K562 (cell line): ENCODE results near the gene RIN3. TPM values are rescaled to one million over a fixed set of nuclear protein-coding genes. Genes with fewer than 3 reads are reported as not detected.

Experiments used
- ATAC-seq: fragments of 200-7000 bp; cut with Tn5 transposase; 3 replicates; pipeline ENCODE4 v1.9.1; 2020; ENCODE audit warnings: moderate library complexity
- BruUV-seq: library from RNA; stranded (reverse); fragments of 400-500 nt; replicated peaks from 2 replicates; lab custom pipeline; 2021; lab: Mats Ljungman, UMichigan
- CTCF ChIA-PET: fragments of 300-600 bp; formaldehyde crosslinking; extraction: SDS; loops from one replicate; lab custom pipeline; 2021; ENCODE audit warnings: low intra/inter-chr PET ratio; lab: Yijun Ruan, JAX
- POLR2A ChIA-PET: fragments of 300-600, 350-650 bp; sonication (Branson Sonifier 250); formaldehyde crosslinking; extraction: SDS; loops from one replicate; lab custom pipeline; 2021; ENCODE audit warnings: antibody characterized with exemption, inconsistent platforms; lab: Yijun Ruan, JAX
- DNase-seq, 4 experiments: peaks; one replicate each; pipeline versions ENCODE4 v3.0.0 to v3.0.0-alpha.2; 2011 to 2018; ENCODE audit warnings: low spot score in 3 of 4, mixed read lengths in 3 of 4; ENCODE audit errors: extremely low read depth in 1 of 4
- FAIRE-seq: peaks from 2 replicates; lab custom pipeline; 2011; peaks lifted over from hg19 to GRCh38; lab: Jason Lieb, UNC
- H2AFZ ChIP-seq: 2 replicates; pipeline ENCODE4 v1.6.0; 2011; ENCODE audit warnings: low read depth, low read length, control low read depth, inconsistent platforms
- H3K27ac ChIP-seq: fragments of 200-600 bp; 3 replicates; pipeline ENCODE4 v1.8.0; 2011; ENCODE audit warnings: low read depth, mild to moderate bottlenecking, control low read depth, inconsistent platforms, low read length, moderate library complexity, mixed read lengths; ENCODE audit errors: extremely low read depth
- H3K27me3 ChIP-seq, 2 experiments: fragments of 300-600 bp in 1 of 2; 2 replicates in 1 of 2; 3 replicates in 1 of 2; pipeline versions ENCODE4 v1.6.0 to v1.8.0; 2011; ENCODE audit warnings: inconsistent platforms in 2 of 2, low read length in 2 of 2, mild to moderate bottlenecking in 1 of 2, mixed read lengths in 1 of 2, moderate library complexity in 1 of 2; ENCODE audit not compliant: control insufficient read depth in 2 of 2, insufficient read depth in 2 of 2
- H3K36me3 ChIP-seq: fragments of 300-600 bp; 3 replicates; pipeline ENCODE4 v1.8.0; 2011; ENCODE audit warnings: mild to moderate bottlenecking, low read length, inconsistent platforms; ENCODE audit not compliant: control insufficient read depth, insufficient read depth
- H3K4me1 ChIP-seq, 2 experiments: fragments of 200-600 bp in 1 of 2; replicated peaks in 1 of 2; 2 replicates in 1 of 2; 3 replicates in 1 of 2; pipeline versions ENCODE4 v1.5.1 to v1.8.0; 2011; ENCODE audit warnings: inconsistent platforms in 2 of 2, low read length in 2 of 2, mild to moderate bottlenecking in 1 of 2, mixed read lengths in 1 of 2, moderate library complexity in 1 of 2; ENCODE audit not compliant: control insufficient read depth in 2 of 2, insufficient read depth in 2 of 2
- H3K4me2 ChIP-seq: 2 replicates; pipeline ENCODE4 v1.6.1; 2011; ENCODE audit warnings: low read length, control low read depth, inconsistent platforms, mixed read lengths; ENCODE audit not compliant: insufficient read depth
- H3K4me3 ChIP-seq: fragments of 200-600 bp; sonication (generic), shearing (Covaris generic); 2 replicates; pipeline ENCODE4 v1.5.1; 2016; ENCODE audit warnings: control low read depth, inconsistent platforms
- H3K79me2 ChIP-seq: fragments of 200-600 bp; 3 replicates; pipeline ENCODE4 v1.8.0; 2011; ENCODE audit warnings: low read length, inconsistent platforms; ENCODE audit not compliant: control insufficient read depth, insufficient read depth
- H3K9ac ChIP-seq, 2 experiments: 2 replicates each; pipeline versions ENCODE4 v1.6.0 to v1.6.1; 2011; ENCODE audit warnings: low read depth in 2 of 2, low read length in 2 of 2, control low read depth in 1 of 2, inconsistent platforms in 1 of 2, mild to moderate bottlenecking in 1 of 2, mixed read lengths in 1 of 2; ENCODE audit not compliant: insufficient read depth in 1 of 2
- H3K9me1 ChIP-seq: one replicate; pipeline ENCODE4 v1.6.0; 2011; ENCODE audit warnings: inconsistent platforms, mild to moderate bottlenecking, low read length, moderate library complexity; ENCODE audit not compliant: control insufficient read depth, insufficient read depth
- H3K9me3 ChIP-seq: replicated peaks from 2 replicates; pipeline ENCODE4 v1.5.1; 2011; ENCODE audit warnings: low read depth, low read length, inconsistent platforms; ENCODE audit not compliant: control insufficient read depth, insufficient read depth
- H4K20me1 ChIP-seq: replicated peaks from 2 replicates; pipeline ENCODE4 v1.6.1; 2011; ENCODE audit warnings: low read length, inconsistent platforms, mixed read lengths; ENCODE audit not compliant: control insufficient read depth, insufficient read depth
- ADNP ChIP-seq: fragments of 200-800 bp; sonication (Bioruptor generic); IDR thresholded peaks from 2 replicates; pipeline ENCODE4 v1.6.1; 2016; ENCODE audit warnings: missing genetic modification characterization, missing compliant biosample characterization
- CBX8 ChIP-seq: fragments of 200-600 bp; sonication (generic); IDR thresholded peaks from 2 replicates; pipeline ENCODE4 v1.6.1; 2012; ENCODE audit warnings: borderline replicate concordance, mixed run types, low read depth, mild to moderate bottlenecking, moderate library complexity, mixed read lengths, low read length, control low read depth, inconsistent platforms; ENCODE audit not compliant: poor library complexity, severe bottlenecking; ENCODE audit errors: extremely low read depth
- CTBP1 ChIP-seq: fragments of 450-650 bp; IDR thresholded peaks from 2 replicates; pipeline ENCODE4 v1.6.1; 2016; ENCODE audit warnings: borderline replicate concordance
- FOXK1 ChIP-seq: sonication (generic); formaldehyde crosslinking; IDR thresholded peaks from 2 replicates; pipeline ENCODE4 v1.8.0; 2022; ENCODE audit warnings: missing genetic modification reagents, mild to moderate bottlenecking, borderline replicate concordance
- GABPB1 ChIP-seq: sonication (generic); formaldehyde crosslinking; IDR thresholded peaks from 2 replicates; pipeline ENCODE4 v1.8.0; 2022; ENCODE audit warnings: mild to moderate bottlenecking, missing genetic modification reagents
- MTA2 ChIP-seq: fragments of 450-650 bp; IDR thresholded peaks from 2 replicates; pipeline ENCODE4 v1.6.1; 2016; ENCODE audit warnings: low read depth
- SP1 ChIP-seq: sonication (generic); formaldehyde crosslinking; IDR thresholded peaks from 2 replicates; pipeline ENCODE4 v1.8.1; 2022; ENCODE audit warnings: mild to moderate bottlenecking, missing genetic modification reagents
- ZNF174 ChIP-seq: fragments of 250-450 bp; sonication (Bioruptor Pico); IDR thresholded peaks from 2 replicates; pipeline ENCODE4 v1.4.0; 2020; ENCODE audit warnings: mild to moderate bottlenecking
- ZNF175 ChIP-seq: fragments of 200-800 bp; sonication (Bioruptor generic); IDR thresholded peaks from 2 replicates; pipeline ENCODE4 v1.6.1; 2016; ENCODE audit warnings: low read depth, mild to moderate bottlenecking, missing genetic modification characterization, missing compliant biosample characterization
- ZNF431 ChIP-seq: sonication (generic); formaldehyde crosslinking; IDR thresholded peaks from 2 replicates; pipeline ENCODE4 v1.8.0; 2022; ENCODE audit warnings: mild to moderate bottlenecking, missing genetic modification reagents
- ZNF778 ChIP-seq: fragments of 450-650 bp; formaldehyde crosslinking; IDR thresholded peaks from 2 replicates; pipeline ENCODE4 v1.4.0; 2020; ENCODE audit warnings: mild to moderate bottlenecking, moderate library complexity
- WGBS: fragments of 100-300 bp; shearing (Covaris generic); methylation state at CpG from one replicate; pipeline ENCODE4 v1.1.6; 2016; ENCODE audit warnings: low coverage, mixed read lengths; ENCODE audit not compliant: insufficient coverage; ENCODE audit errors: missing lambda C conversion rate; 5-methylcytosine and 5-hydroxymethylcytosine counted together
- in situ Hi-C: fragments of 300-500 bp; cut with MboI; formaldehyde crosslinking; loops from 4 replicates; pipeline ENCODE4 v1.15.0; 2018; ENCODE audit warnings: inconsistent platforms, mixed read lengths
- intact Hi-C: fragments of 100-400 bp; cut with micrococcal nuclease; formaldehyde crosslinking; loops from 2 replicates; pipeline ENCODE4 v1.14.2; 2022
- polyA plus RNA-seq, 8 experiments: library from polyadenylated mRNA; depleted of rRNA in 4 of 8; stranded (reverse) in 5 of 8; unstranded in 3 of 8; fragments of >200 nt; fragmentation: Nextera tagmentation in 2 of 8; fragmentation: Illumina TruSeq in 1 of 8; extraction: Ambion mirVana in 2 of 8; extraction: Trizol in 1 of 8; gene quantifications; 2 replicates each; pipeline versions ENCODE4 v1.2.1 to v1.2.3, GENCODE V29; 2011 to 2014; ENCODE audit warnings: inconsistent platforms in 1 of 8, missing spikeins in 1 of 8
- total RNA-seq, 7 experiments: library from RNA; depleted of rRNA in 6 of 7; stranded (reverse); fragments of >200 nt in 6 of 7; fragmentation: Illumina TruSeq in 2 of 7; extraction: Trizol in 2 of 7; gene quantifications; 2 replicates each; pipeline versions ENCODE4 v1.2.1 to v1.2.3, GENCODE V29; 2011 to 2021; ENCODE audit warnings: low replicate concordance in 1 of 7
- TF ChIP-seq, protein P1 (sequence below): fragments of 150-350 bp; conservative IDR thresholded peaks from 2 replicates; pipeline ENCODE4 v1.6.1; 2014; ENCODE audit warnings: low read length

The RIN3 gene
- total and polyA plus RNA-seq, 9 of the 15 experiments (the other 6 are each of a cell fraction or from before 2014, with no cell fraction given): 0.01 to 0.49 (median 0.08) TPM; not detected in 5

DNA sequence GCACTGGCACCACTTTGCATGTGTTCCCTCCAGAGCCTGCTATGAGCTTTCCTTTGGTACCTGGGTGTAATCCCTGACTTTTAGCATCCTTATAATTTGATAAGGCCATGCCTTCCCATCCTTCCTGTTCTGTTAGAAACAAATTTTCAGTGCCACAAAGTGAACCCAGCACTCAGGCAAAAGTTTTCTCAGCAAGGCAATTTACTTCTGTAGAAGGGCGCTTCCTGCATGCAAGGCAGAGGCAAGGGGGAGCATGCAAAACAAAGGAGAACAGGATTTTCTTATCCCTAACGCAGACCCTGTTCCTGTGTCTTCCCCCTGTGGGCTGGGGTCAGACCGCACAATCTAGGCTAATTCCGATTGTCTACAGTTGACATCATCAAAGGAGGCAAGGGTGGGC, 108.7 kb downstream of the RIN3 start:
- no peak for TF ChIP-seq CTBP1
- TF ChIP-seq ADNP (tag): no peak
- TF ChIP-seq, protein P1, sequence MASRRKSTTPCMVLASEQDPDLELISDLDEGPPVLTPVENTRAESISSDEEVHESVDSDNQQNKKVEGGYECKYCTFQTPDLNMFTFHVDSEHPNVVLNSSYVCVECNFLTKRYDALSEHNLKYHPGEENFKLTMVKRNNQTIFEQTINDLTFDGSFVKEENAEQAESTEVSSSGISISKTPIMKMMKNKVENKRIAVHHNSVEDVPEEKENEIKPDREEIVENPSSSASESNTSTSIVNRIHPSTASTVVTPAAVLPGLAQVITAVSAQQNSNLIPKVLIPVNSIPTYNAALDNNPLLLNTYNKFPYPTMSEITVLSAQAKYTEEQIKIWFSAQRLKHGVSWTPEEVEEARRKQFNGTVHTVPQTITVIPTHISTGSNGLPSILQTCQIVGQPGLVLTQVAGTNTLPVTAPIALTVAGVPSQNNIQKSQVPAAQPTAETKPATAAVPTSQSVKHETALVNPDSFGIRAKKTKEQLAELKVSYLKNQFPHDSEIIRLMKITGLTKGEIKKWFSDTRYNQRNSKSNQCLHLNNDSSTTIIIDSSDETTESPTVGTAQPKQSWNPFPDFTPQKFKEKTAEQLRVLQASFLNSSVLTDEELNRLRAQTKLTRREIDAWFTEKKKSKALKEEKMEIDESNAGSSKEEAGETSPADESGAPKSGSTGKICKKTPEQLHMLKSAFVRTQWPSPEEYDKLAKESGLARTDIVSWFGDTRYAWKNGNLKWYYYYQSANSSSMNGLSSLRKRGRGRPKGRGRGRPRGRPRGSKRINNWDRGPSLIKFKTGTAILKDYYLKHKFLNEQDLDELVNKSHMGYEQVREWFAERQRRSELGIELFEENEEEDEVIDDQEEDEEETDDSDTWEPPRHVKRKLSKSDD: no peak
- no peak for TF ChIP-seq ZNF778 (CRISPR knock-in tag)
- TF ChIP-seq MTA2: no peak
- no peak for TF ChIP-seq ZNF174 (CRISPR knock-in tag)
- TF ChIP-seq GABPB1 (CRISPR knock-in tag): no peak
- TF ChIP-seq FOXK1 (CRISPR knock-in tag): no peak
- TF ChIP-seq SP1 (CRISPR knock-in tag): no peak
- no peak for TF ChIP-seq CBX8
- TF ChIP-seq ZNF431 (CRISPR knock-in tag): no peak
- TF ChIP-seq ZNF175 (CRISPR knock-in tag): no peak
- DNase-seq (no peak), FAIRE-seq (no peak), ATAC-seq (no peak)
- no peak overlapping the region for H3K27ac ChIP-seq
- ChIA-PET POLR2A (no interaction called here), CTCF (no interaction called here)
- no peaks in the 10 kb centered on the region for H3K79me2 ChIP-seq
- H3K27me3 ChIP-seq: no peaks in the 10 kb centered on the region; a peak in 1 of 5 replicates
- H3K9ac ChIP-seq: no peak overlapping the region
- H3K36me3 ChIP-seq: no peaks in the 10 kb centered on the region
- no peaks in the 10 kb centered on the region for H3K4me1 ChIP-seq
- in situ Hi-C loops (no loop called here), intact Hi-C loops (no loop called here)
- 0% methylated on average over 4 of the region's 4 CpGs for WGBS
- H4K20me1 ChIP-seq: no peaks in the 10 kb centered on the region
- no TSS peak for BruUV-seq
- no peaks in the 10 kb centered on the region for H3K9me1 ChIP-seq
- H3K4me3 ChIP-seq: no peak overlapping the region
- no peaks in the 10 kb centered on the region; the same call in 1 of the 2 replicates for H3K9me3 ChIP-seq
- no peak overlapping the region for H3K4me2 ChIP-seq
- no peak overlapping the region for H2AFZ ChIP-seq
